Left lung (tissue), 10 donors: Measurements from ENCODE around the gene IFT20. TPM values are rescaled to one million over a fixed set of nuclear protein-coding genes. Genes with fewer than 3 reads are reported as not detected.

Experiments
- ATAC-seq: fragments of 200-7000 bp; cut with Tn5 transposase; one replicate; pipeline ENCODE4 v1.9.1; 2020; ENCODE audit warnings: moderate library complexity
- DNase-seq, 4 donors: peaks; one replicate each; pipeline ENCODE4 v3.0.0-alpha.2; 2013 to 2020
- H3K27ac ChIP-seq, 2 donors: fragments of 200-600 bp; sonication (generic) in 1 of 2; one replicate each; pipeline versions ENCODE4 v1.5.0 to v1.8.0; 2020 to 2021
- H3K27me3 ChIP-seq, 2 donors: fragments of 200-600 bp; sonication (generic) in 1 of 2; one replicate each; pipeline versions ENCODE4 v1.5.0 to v1.8.0; 2020 to 2021
- H3K36me3 ChIP-seq, 2 donors: fragments of 200-600 bp; sonication (generic) in 1 of 2; one replicate each; pipeline versions ENCODE4 v1.5.0 to v1.8.0; 2020 to 2021
- H3K4me1 ChIP-seq, 2 donors: fragments of 200-600 bp; one replicate each; pipeline ENCODE4 v1.8.0; 2021
- H3K4me3 ChIP-seq, 2 donors: fragments of 200-600 bp; sonication (generic) in 1 of 2; one replicate each; pipeline versions ENCODE4 v1.5.0 to v1.8.0; 2020 to 2021; ENCODE audit warnings: mild to moderate bottlenecking in 1 of 2
- H3K9me3 ChIP-seq, 2 donors: fragments of 200-600 bp; sonication (generic) in 1 of 2; one replicate each; pipeline versions ENCODE4 v1.5.0 to v1.8.0; 2020 to 2021
- intact Hi-C, 2 donors: fragments of 100-400 bp; cut with DNase I; formaldehyde crosslinking; loops; one replicate each; pipeline versions ENCODE4 v1.11.2 to v1.14.2; 2022
- polyA plus RNA-seq, 6 donors: library from polyadenylated mRNA; unstranded; fragments of 120-200 nt; gene quantifications; one replicate each; pipeline ENCODE4 v1.2.1, GENCODE V29; 2013; ENCODE audit not compliant: insufficient read length in 6 of 6
- total RNA-seq, 2 donors: library from RNA; stranded (reverse); fragmentation: NEBNext Ultra II Directional; extraction: Animal tissue kit (Norgen Biotek cat#: 25700); gene quantifications; one replicate each; pipeline ENCODE4 v1.2.1, GENCODE V29; 2021
- TF ChIP-seq, protein P1 (sequence below), 2 donors: fragments of 200-600 bp; sonication (generic) in 1 of 2; IDR thresholded peaks; one replicate each; pipeline versions ENCODE4 v1.5.0 to v1.8.0; 2021; ENCODE audit warnings: antibody characterized with exemption in 2 of 2
- donor health status: DM: no; HTN: yes; CAD: no.
- donor health status: DM: no; HTN: no; CAD: no.

Gene IFT20
- total and polyA plus RNA-seq, 8 donors, result 27.6 to 60.4 (median 54.2) TPM

DNA sequence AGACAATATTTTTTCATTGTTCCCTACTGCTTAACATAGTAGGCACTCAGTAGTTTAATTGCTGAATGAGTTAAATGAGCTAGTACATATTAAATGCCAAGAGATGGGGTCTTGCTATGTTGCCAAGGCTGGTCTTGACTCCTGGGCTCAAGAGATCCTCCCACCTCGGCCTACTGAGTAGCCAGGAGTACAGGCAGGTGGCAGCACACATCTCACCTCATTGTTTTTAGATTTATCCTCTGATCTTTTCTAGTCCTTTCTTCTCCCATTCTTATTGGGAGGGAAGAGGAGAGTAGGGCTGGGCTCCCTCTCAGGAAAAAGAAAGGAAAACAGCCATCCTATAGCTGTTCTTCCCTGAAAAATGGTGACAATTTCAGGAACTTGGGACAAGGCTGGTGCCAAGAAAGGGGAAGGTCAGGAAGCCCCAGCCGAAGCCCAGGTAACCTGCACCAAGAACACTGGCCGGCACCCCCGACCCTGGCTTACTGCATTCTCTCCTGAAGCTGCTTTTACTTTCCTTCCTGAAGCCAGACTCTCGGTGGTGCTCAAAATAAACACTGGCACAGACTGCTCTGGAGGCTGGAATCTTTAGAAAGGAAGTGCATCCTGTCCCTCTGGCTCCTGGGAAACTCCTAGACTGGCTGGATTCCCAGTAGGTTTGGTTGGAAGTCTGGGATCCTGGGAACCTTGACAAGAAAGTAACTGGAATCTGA is 2.9 kb upstream of the IFT20 start:
- peaks cover 24 to 64% of the 10 kb centered on the region in 2 donors for H3K4me1 ChIP-seq
- no peaks in the 10 kb centered on the region for H3K9me3 ChIP-seq
- peak overlapping the region; percentile 54 to 97 for H3K27ac ChIP-seq
- peak overlapping the region in 1 of 2 donors; percentile 6 for H3K4me3 ChIP-seq
- no peaks in the 10 kb centered on the region for H3K27me3 ChIP-seq
- peaks cover 0 to 40% of the 10 kb centered on the region in 2 donors for H3K36me3 ChIP-seq
- no peak for DNase-seq
- ATAC-seq, result no peak
- intact Hi-C loops, result no loop called here
- TF ChIP-seq, protein P1, sequence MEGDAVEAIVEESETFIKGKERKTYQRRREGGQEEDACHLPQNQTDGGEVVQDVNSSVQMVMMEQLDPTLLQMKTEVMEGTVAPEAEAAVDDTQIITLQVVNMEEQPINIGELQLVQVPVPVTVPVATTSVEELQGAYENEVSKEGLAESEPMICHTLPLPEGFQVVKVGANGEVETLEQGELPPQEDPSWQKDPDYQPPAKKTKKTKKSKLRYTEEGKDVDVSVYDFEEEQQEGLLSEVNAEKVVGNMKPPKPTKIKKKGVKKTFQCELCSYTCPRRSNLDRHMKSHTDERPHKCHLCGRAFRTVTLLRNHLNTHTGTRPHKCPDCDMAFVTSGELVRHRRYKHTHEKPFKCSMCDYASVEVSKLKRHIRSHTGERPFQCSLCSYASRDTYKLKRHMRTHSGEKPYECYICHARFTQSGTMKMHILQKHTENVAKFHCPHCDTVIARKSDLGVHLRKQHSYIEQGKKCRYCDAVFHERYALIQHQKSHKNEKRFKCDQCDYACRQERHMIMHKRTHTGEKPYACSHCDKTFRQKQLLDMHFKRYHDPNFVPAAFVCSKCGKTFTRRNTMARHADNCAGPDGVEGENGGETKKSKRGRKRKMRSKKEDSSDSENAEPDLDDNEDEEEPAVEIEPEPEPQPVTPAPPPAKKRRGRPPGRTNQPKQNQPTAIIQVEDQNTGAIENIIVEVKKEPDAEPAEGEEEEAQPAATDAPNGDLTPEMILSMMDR (IDR thresholded peaks at IDR 0.05), result no peak

DNA sequence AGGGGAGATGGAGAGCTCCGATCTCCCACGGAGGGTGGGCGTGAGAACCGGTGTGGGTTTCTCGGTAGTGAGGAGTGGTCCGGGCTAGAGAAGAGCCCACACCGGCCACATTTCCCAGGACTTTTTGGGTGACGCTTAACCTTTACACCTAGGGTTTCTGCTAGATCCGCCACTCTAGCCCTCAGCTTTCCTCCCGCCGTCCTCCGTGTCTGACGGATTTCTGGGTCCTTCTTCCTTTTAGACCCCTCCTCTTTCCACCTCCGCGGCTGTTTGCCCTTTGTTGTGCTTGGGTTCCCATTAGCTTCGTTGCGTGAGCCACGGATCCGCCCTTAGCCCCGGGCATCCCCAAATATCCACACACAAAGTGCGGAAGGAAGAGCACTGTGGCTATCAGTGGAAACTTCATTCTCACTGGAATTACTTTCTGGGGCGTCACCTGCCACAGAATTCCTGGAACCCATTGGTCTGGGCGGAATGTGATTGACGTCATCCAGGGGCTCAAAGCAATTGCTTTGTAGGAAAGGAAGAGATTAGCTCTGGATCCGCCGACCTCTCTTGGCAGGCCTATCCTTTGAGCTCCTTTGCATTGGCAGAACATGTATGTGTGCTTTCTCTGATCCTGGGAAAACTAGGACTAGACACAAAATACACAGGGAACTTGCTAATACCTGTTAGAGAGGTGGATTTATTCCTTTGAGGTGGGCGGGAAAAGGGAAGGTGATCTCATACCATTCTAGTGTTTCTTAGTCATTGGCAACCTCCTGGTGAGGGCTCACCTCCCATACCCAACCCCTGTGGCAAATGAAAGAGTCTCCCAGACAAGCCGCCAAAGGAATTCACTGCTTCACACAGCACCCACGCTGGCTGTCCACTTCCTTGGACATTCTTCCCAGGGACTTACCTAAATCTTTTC is 943 bp upstream of the IFT20 start:
- ATAC-seq (peak; percentile 50), DNase-seq (peak in 3 of 4 donors; percentile 53 to 78 (median 64))
- no peaks in the 10 kb centered on the region for H3K9me3 ChIP-seq
- TF ChIP-seq, protein P1 (IDR thresholded peaks at IDR 0.05), result no peak
- H3K27ac ChIP-seq, result peak overlapping the region; percentile 97
- peaks cover 0 to 30% of the 10 kb centered on the region in 2 donors for H3K36me3 ChIP-seq
- H3K4me3 ChIP-seq, result peak overlapping the region; percentile 89 to 97
- peaks cover 24 to 67% of the 10 kb centered on the region in 2 donors for H3K4me1 ChIP-seq
- no peaks in the 10 kb centered on the region for H3K27me3 ChIP-seq
- intact Hi-C loops, result no loop called here

DNA sequence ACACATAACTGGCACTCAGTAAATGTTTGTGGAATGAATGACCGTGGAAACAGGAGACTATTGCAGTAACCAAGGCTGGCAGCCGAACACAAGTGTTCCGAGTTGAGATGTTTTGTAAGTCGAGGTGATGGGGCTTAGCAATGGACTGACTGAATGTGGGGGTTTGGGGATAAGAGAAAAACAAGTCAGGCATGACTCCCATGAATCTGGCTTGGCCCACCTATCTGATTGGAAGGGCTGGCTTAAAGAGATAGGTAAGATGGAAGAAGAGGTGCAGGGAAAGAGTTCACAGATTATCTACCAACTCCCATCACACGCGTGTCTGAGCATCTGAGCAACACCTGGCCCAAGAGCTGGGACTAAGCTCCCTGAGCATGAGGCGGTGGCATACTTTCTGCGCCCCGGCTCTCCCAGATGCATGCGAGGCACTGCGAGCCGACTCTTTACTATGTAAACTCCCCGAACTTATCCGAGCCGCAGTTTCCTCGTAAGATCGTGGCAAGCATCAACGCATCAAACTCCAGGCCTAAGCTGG is 539 bp downstream of the IFT20 start:
- no peaks in the 10 kb centered on the region for H3K27me3 ChIP-seq
- H3K27ac ChIP-seq, result peak overlapping the region; percentile 87 to 97
- peaks cover 0 to 30% of the 10 kb centered on the region in 2 donors for H3K36me3 ChIP-seq
- ATAC-seq (peak; percentile 0), DNase-seq (no peak)
- peaks cover 24 to 56% of the 10 kb centered on the region in 2 donors for H3K4me1 ChIP-seq
- TF ChIP-seq, protein P1 (IDR thresholded peaks at IDR 0.05), result no peak
- H3K9me3 ChIP-seq, result no peaks in the 10 kb centered on the region
- H3K4me3 ChIP-seq, result peak overlapping the region; percentile 89 to 97
- intact Hi-C loops, result no loop called here

DNA sequence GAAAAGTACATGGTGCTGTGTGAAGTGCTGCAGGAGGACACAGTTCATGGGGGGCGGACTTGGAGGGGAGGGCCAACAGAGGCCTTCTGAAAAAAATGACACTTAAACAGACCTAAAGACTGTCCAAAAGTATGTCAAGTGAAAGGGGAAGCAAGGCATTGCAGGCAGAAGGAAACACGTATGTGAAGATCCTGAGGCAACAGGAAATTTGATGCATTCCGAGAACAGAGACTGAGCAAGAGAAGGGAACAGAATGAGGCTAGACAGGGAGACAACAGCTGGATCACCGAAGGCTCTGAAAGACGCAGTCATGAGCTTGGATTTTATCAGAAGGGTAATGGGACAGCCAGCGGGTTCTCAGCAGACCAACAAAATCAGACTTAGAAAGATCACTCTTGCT is 1.1 kb downstream of the IFT20 start:
- H3K4me3 ChIP-seq, result peak overlapping the region; percentile 89 to 97
- no peaks in the 10 kb centered on the region for H3K27me3 ChIP-seq
- peaks cover 0 to 31% of the 10 kb centered on the region in 2 donors for H3K36me3 ChIP-seq
- ATAC-seq (no peak), DNase-seq (no peak)
- H3K9me3 ChIP-seq, result no peaks in the 10 kb centered on the region
- peaks cover 24 to 52% of the 10 kb centered on the region in 2 donors for H3K4me1 ChIP-seq
- intact Hi-C loops, result no loop called here
- TF ChIP-seq, protein P1 (IDR thresholded peaks at IDR 0.05), result no peak
- H3K27ac ChIP-seq, result peak overlapping the region in 1 of 2 donors; percentile 97
